Measurements from ENCODE around the gene PSMC5.

GRCh38 chr17:63826468-63827001 is 696 bp upstream of the PSMC5 start:
- TF ChIP-seq CTCF (IDR thresholded peaks at IDR 0.05) (no peak), EZH2phosphoT487 (IDR thresholded peaks at IDR 0.05) (no peak)
